ENCODE measurements around the gene CRB2. TPM values are rescaled to one million over a fixed set of nuclear protein-coding genes. Genes with fewer than 3 reads are reported as not detected.

CRB2 gene
- total and polyA plus RNA-seq, 2 donors (not counting 1 experiment from before 2014, with no cell fraction given): 1.4 to 2.4 TPM

DNA sequence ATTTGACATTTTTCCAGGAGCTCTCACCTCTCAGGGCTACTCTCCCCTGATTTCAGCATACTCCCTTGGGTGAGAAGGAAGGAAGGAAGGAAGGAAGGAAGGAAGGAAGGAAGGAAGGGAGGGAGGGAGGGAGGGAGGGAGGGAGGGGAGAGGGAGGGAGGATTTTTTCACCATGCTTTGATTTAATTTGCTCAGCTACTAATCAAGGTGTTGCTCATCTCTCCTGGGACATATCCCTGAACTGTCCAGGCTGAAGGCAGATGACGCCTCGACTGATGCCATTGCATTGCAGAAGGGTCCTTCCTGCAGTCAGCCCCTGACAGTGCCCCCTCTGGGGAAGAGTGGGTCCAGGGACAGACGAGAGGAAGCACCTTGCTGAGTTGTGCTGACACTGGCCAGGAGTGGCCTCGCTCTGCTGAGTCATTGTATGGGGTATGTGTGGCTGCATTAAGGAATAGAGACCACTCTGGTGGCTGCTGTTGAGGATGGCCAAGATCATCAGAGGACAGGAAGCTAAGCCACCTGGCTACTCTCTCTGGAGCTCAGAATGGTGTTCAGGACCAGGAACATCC lies 43.6 kb upstream of the CRB2 start:
- no peak for ATAC-seq (ENCODE audit: low read depth)
- no peak for DNase-seq
- Histone ChIP-seq H3K79me2 (ENCODE audit: control insufficient read depth, insufficient read depth, low read length) (no peaks in the 10 kb centered on the region), H3K36me3 (replicated peaks in 1 of 2; ENCODE audit: control extremely low read depth in 1 of 2, control insufficient read depth in 1 of 2, extremely low read depth in 1 of 2, insufficient read depth in 2 of 2, low read length in 1 of 2) (no peaks in the 10 kb centered on the region), H4K20me1 (ENCODE audit: control insufficient read depth, insufficient read depth, low read length, poor library complexity, severe bottlenecking) (no peaks in the 10 kb centered on the region), H3K4me1 (ENCODE audit: control insufficient read depth in 2 of 2, insufficient read depth in 2 of 2, low read length in 2 of 2) (peaks cover 18 to 21% of the 10 kb centered on the region in 2 donors), H3K9ac (ENCODE audit: low read length) (no peak overlapping the region), H3K27me3 (replicated peaks in 1 of 4; ENCODE audit: control extremely low read depth in 1 of 4, control insufficient read depth in 3 of 4, insufficient read depth in 4 of 4, low read length in 3 of 4) (no peaks in the 10 kb centered on the region), H3K4me2 (replicated peaks; ENCODE audit: low read depth, low read length, poor library complexity, severe bottlenecking) (no peak overlapping the region), H3K27ac (ENCODE audit: low read length in 2 of 2) (no peak overlapping the region), H3K9me3 (ENCODE audit: control extremely low read depth in 1 of 3, control insufficient read depth in 2 of 3, insufficient read depth in 1 of 3, low read length in 2 of 3) (no peaks in the 10 kb centered on the region), H3K4me3 (ENCODE audit: control extremely low read depth in 1 of 5, extremely low read depth in 1 of 5, insufficient read depth in 1 of 5, low read depth in 2 of 5, low read length in 4 of 5) (no peak overlapping the region), H2AFZ (ENCODE audit: insufficient read depth, low read depth, low read length, poor library complexity, severe bottlenecking) (no peak overlapping the region)
- intact Hi-C loops (cut with micrococcal nuclease): no loop called here
- Mint-ChIP-seq H3K27me3 (no peaks in the 10 kb centered on the region), H3K27ac (no peak overlapping the region), H3K4me3 (no peak overlapping the region), H3K9me3 (ENCODE audit: insufficient read depth) (no peaks in the 10 kb centered on the region), H3K4me1 (peaks cover 34% of the 10 kb centered on the region)
- WGBS (ENCODE audit: insufficient coverage): 66% methylated on average over 4 of the region's 4 CpGs
- ChIA-PET POLR2A (no interaction called here), CTCF (no interaction called here)
- TF ChIP-seq, protein P1, sequence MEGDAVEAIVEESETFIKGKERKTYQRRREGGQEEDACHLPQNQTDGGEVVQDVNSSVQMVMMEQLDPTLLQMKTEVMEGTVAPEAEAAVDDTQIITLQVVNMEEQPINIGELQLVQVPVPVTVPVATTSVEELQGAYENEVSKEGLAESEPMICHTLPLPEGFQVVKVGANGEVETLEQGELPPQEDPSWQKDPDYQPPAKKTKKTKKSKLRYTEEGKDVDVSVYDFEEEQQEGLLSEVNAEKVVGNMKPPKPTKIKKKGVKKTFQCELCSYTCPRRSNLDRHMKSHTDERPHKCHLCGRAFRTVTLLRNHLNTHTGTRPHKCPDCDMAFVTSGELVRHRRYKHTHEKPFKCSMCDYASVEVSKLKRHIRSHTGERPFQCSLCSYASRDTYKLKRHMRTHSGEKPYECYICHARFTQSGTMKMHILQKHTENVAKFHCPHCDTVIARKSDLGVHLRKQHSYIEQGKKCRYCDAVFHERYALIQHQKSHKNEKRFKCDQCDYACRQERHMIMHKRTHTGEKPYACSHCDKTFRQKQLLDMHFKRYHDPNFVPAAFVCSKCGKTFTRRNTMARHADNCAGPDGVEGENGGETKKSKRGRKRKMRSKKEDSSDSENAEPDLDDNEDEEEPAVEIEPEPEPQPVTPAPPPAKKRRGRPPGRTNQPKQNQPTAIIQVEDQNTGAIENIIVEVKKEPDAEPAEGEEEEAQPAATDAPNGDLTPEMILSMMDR (IDR thresholded peaks at IDR 0.05): no peak
- no peak for TF ChIP-seq EZH2 (IDR thresholded peaks at IDR 0.05; ENCODE audit: borderline replicate concordance, insufficient read depth, low read depth, low read length, poor library complexity, severe bottlenecking)

DNA sequence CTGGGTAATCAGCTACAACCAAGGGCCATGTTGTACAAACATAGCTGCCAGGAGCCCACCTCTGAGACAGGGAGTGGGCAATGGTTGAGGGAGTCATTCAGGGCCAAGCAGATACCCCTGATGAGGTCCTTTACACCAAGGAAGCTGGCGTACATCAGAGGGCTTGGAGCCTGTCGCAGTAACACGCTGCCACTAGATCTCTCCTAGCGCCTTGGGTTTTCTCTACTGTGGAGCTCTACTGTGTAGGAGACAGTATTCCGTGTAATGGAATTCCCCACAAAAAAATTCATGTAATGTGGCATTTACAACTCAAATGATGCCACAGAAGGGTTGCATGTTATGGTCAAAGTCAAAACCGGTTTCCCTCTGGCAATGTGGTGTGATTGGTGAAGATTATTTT lies 41.4 kb upstream of the CRB2 start:
- Histone ChIP-seq H3K27ac (ENCODE audit: low read length in 2 of 2) (no peak overlapping the region), H3K4me3 (ENCODE audit: control extremely low read depth in 1 of 5, extremely low read depth in 1 of 5, insufficient read depth in 1 of 5, low read depth in 2 of 5, low read length in 4 of 5) (no peak overlapping the region), H4K20me1 (ENCODE audit: control insufficient read depth, insufficient read depth, low read length, poor library complexity, severe bottlenecking) (no peaks in the 10 kb centered on the region), H3K27me3 (replicated peaks in 1 of 4; ENCODE audit: control extremely low read depth in 1 of 4, control insufficient read depth in 3 of 4, insufficient read depth in 4 of 4, low read length in 3 of 4) (no peaks in the 10 kb centered on the region), H3K4me2 (replicated peaks; ENCODE audit: low read depth, low read length, poor library complexity, severe bottlenecking) (no peak overlapping the region), H3K4me1 (ENCODE audit: control insufficient read depth in 2 of 2, insufficient read depth in 2 of 2, low read length in 2 of 2) (peaks cover 27 to 37% of the 10 kb centered on the region in 2 donors), H3K9ac (ENCODE audit: low read length) (no peak overlapping the region), H3K9me3 (ENCODE audit: control extremely low read depth in 1 of 3, control insufficient read depth in 2 of 3, insufficient read depth in 1 of 3, low read length in 2 of 3) (no peaks in the 10 kb centered on the region), H3K36me3 (replicated peaks in 1 of 2; ENCODE audit: control extremely low read depth in 1 of 2, control insufficient read depth in 1 of 2, extremely low read depth in 1 of 2, insufficient read depth in 2 of 2, low read length in 1 of 2) (no peaks in the 10 kb centered on the region), H2AFZ (ENCODE audit: insufficient read depth, low read depth, low read length, poor library complexity, severe bottlenecking) (no peak overlapping the region), H3K79me2 (ENCODE audit: control insufficient read depth, insufficient read depth, low read length) (no peaks in the 10 kb centered on the region)
- WGBS (ENCODE audit: insufficient coverage): 100% methylated on average over 1 of the region's 6 CpGs
- Mint-ChIP-seq H3K4me1 (peaks cover 51% of the 10 kb centered on the region), H3K27me3 (no peaks in the 10 kb centered on the region), H3K9me3 (ENCODE audit: insufficient read depth) (no peaks in the 10 kb centered on the region), H3K4me3 (no peak overlapping the region), H3K27ac (no peak overlapping the region)
- DNase-seq: no peak
- ChIA-PET CTCF (interaction anchor here (1.0 to 1.5 kb wide), 2 partner anchors 10 to 35 kb away, joined by 3 to 4 read pairs; no protein-coding TSS in a partner anchor), POLR2A (interaction anchor here (1.3 kb wide), 1 partner anchor 10 kb away, joined by 3 read pairs; no protein-coding TSS in a partner anchor)
- intact Hi-C loops (cut with micrococcal nuclease): no loop called here
- no peak for TF ChIP-seq EZH2 (IDR thresholded peaks at IDR 0.05; ENCODE audit: borderline replicate concordance, insufficient read depth, low read depth, low read length, poor library complexity, severe bottlenecking)
- TF ChIP-seq, protein P1 (IDR thresholded peaks at IDR 0.05): no peak
- no peak for ATAC-seq (ENCODE audit: low read depth)
